Measurements from ENCODE around the gene GUSB. TPM values are rescaled to one million over a fixed set of nuclear protein-coding genes. Genes with fewer than 3 reads are reported as not detected.
"Not testable (repeated sequence)": the region's sequence is repeated elsewhere in the genome, so short reads cannot be mapped to it uniquely, and the experiment has no call there.

Gene GUSB
- total RNA-seq, 1 donor from 2014 or later = 43.4 TPM

- no peak for TF ChIP-seq CTCF (IDR thresholded peaks at IDR 0.05; ENCODE audit: partially characterized antibody, unreplicated experiment)
- Mint-ChIP-seq H3K4me3 (ENCODE audit: unreplicated experiment) (no peak overlapping the region), H3K27ac (ENCODE audit: unreplicated experiment) (no peak overlapping the region), H3K27me3 (ENCODE audit: unreplicated experiment) (peaks cover 3% of the 10 kb centered on the region), H3K9me3 (ENCODE audit: unreplicated experiment) (no peaks in the 10 kb centered on the region), H3K36me3 (ENCODE audit: unreplicated experiment) (no peaks in the 10 kb centered on the region), H3K4me1 (ENCODE audit: low read depth, unreplicated experiment) (peaks cover 20% of the 10 kb centered on the region)
- no peak for DNase-seq
These were observed 25.2 kb upstream of the GUSB start for GRCh38 chr7:66007232-66007631.

GRCh38 chr7:66005115-66005671, 23.2 kb upstream of the GUSB start:
- peaks cover 20% of the 10 kb centered on the region for H3K4me1 Mint-ChIP-seq (ENCODE audit: low read depth, unreplicated experiment)
- not testable (repeated sequence) for H3K9me3 Mint-ChIP-seq (ENCODE audit: unreplicated experiment)

GRCh38 chr7:66000823-66001417, 18.9 kb upstream of the GUSB start:
- H3K27me3 Mint-ChIP-seq (ENCODE audit: unreplicated experiment); H3K4me3 Mint-ChIP-seq (ENCODE audit: unreplicated experiment); H3K9me3 Mint-ChIP-seq (ENCODE audit: unreplicated experiment); H3K27ac Mint-ChIP-seq (ENCODE audit: unreplicated experiment); H3K36me3 Mint-ChIP-seq (ENCODE audit: unreplicated experiment); H3K4me1 Mint-ChIP-seq (ENCODE audit: low read depth, unreplicated experiment); DNase-seq: not testable (repeated sequence)

More at GRCh38 chr7:66005115-66005671, 23.2 kb upstream of the GUSB start:
- not testable (repeated sequence) for H3K36me3 Mint-ChIP-seq (ENCODE audit: unreplicated experiment); DNase-seq; H3K27me3 Mint-ChIP-seq (ENCODE audit: unreplicated experiment); H3K4me3 Mint-ChIP-seq (ENCODE audit: unreplicated experiment)
- peak overlapping the region; percentile 35 for H3K27ac Mint-ChIP-seq (ENCODE audit: unreplicated experiment)

GRCh38 chr7:65994984-65995383, 13.0 kb upstream of the GUSB start:
- H3K36me3 Mint-ChIP-seq (ENCODE audit: unreplicated experiment); H3K27me3 Mint-ChIP-seq (ENCODE audit: unreplicated experiment); H3K27ac Mint-ChIP-seq (ENCODE audit: unreplicated experiment); H3K4me1 Mint-ChIP-seq (ENCODE audit: low read depth, unreplicated experiment); H3K4me3 Mint-ChIP-seq (ENCODE audit: unreplicated experiment); DNase-seq; H3K9me3 Mint-ChIP-seq (ENCODE audit: unreplicated experiment): not testable (repeated sequence)

GRCh38 chr7:65992526-65992925, 10.5 kb upstream of the GUSB start:
- Mint-ChIP-seq H3K9me3 (ENCODE audit: unreplicated experiment) (no peaks in the 10 kb centered on the region), H3K4me3 (ENCODE audit: unreplicated experiment) (no peak overlapping the region), H3K4me1 (ENCODE audit: low read depth, unreplicated experiment) (no peaks in the 10 kb centered on the region), H3K27ac (ENCODE audit: unreplicated experiment) (no peak overlapping the region), H3K27me3 (ENCODE audit: unreplicated experiment) (peaks cover 1% of the 10 kb centered on the region), H3K36me3 (ENCODE audit: unreplicated experiment) (no peaks in the 10 kb centered on the region)
- no peak for TF ChIP-seq CTCF (IDR thresholded peaks at IDR 0.05; ENCODE audit: partially characterized antibody, unreplicated experiment)
- no peak for DNase-seq

GRCh38 chr7:65991829-65992228, 9.8 kb upstream of the GUSB start:
- H3K27ac Mint-ChIP-seq (ENCODE audit: unreplicated experiment); H3K36me3 Mint-ChIP-seq (ENCODE audit: unreplicated experiment); H3K4me3 Mint-ChIP-seq (ENCODE audit: unreplicated experiment): not testable (repeated sequence)

GRCh38 chr7:65989694-65990080, 7.7 kb upstream of the GUSB start:
- Mint-ChIP-seq H3K36me3 (ENCODE audit: unreplicated experiment) (no peaks in the 10 kb centered on the region), H3K27ac (ENCODE audit: unreplicated experiment) (no peak overlapping the region), H3K27me3 (ENCODE audit: unreplicated experiment) (peaks cover 1% of the 10 kb centered on the region), H3K4me3 (ENCODE audit: unreplicated experiment) (no peak overlapping the region), H3K4me1 (ENCODE audit: low read depth, unreplicated experiment) (no peaks in the 10 kb centered on the region), H3K9me3 (ENCODE audit: unreplicated experiment) (no peaks in the 10 kb centered on the region)
- no peak for DNase-seq
- TF ChIP-seq CTCF (IDR thresholded peaks at IDR 0.05; ENCODE audit: partially characterized antibody, unreplicated experiment) = no peak

More at GRCh38 chr7:65991829-65992228, 9.8 kb upstream of the GUSB start:
- not testable (repeated sequence) for DNase-seq; H3K27me3 Mint-ChIP-seq (ENCODE audit: unreplicated experiment); H3K9me3 Mint-ChIP-seq (ENCODE audit: unreplicated experiment); H3K4me1 Mint-ChIP-seq (ENCODE audit: low read depth, unreplicated experiment)

GRCh38 chr7:65988503-65988902, 6.5 kb upstream of the GUSB start:
- not testable (repeated sequence) for H3K9me3 Mint-ChIP-seq (ENCODE audit: unreplicated experiment)

More at GRCh38 chr7:65988503-65988902, 6.5 kb upstream of the GUSB start:
- H3K27ac Mint-ChIP-seq (ENCODE audit: unreplicated experiment); H3K36me3 Mint-ChIP-seq (ENCODE audit: unreplicated experiment); H3K4me1 Mint-ChIP-seq (ENCODE audit: low read depth, unreplicated experiment); H3K27me3 Mint-ChIP-seq (ENCODE audit: unreplicated experiment); H3K4me3 Mint-ChIP-seq (ENCODE audit: unreplicated experiment); DNase-seq: not testable (repeated sequence)

All from glutamatergic neuron (in vitro differentiated cells).